ENCODE results near the gene SGCE. TPM values are rescaled to one million over a fixed set of nuclear protein-coding genes. Genes with fewer than 3 reads are reported as not detected.

The SGCE gene
- total and polyA plus RNA-seq, 2 donors (not counting 1 experiment from before 2014, with no cell fraction given), result 8.9 to 13.0 TPM

DNA sequence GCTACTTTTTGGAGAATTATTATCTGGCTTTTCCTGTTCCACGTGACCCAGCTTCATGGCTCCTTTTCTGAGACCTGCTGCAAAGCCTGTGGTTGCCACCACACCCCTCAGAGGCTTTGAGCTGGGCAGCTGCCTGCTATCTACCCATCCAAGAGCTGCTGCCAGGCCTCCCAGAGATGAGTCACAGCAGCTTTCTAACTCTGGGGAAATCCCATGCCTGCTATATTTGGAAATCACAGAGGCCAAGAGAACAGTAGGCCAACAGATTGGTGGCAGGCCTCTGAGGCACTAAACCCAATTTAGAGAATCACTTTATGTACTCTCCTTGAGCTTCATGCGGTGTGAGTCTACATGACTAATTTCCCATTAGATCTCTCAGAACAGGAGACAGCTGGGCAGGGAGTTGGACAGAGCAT, 35.2 kb downstream of the SGCE start:
- Mint-ChIP-seq H3K27me3 (no peaks in the 10 kb centered on the region), H3K4me1 (peaks cover 10% of the 10 kb centered on the region), H3K27ac (peak overlapping the region; percentile 65), H3K4me3 (no peak overlapping the region), H3K9me3 (ENCODE audit: insufficient read depth) (no peaks in the 10 kb centered on the region)
- no peaks in the 10 kb centered on the region for H3K27me3 ChIP-seq (replicated peaks in 1 of 4; ENCODE audit: control extremely low read depth in 1 of 4, control insufficient read depth in 3 of 4, insufficient read depth in 4 of 4, low read length in 3 of 4)
- intact Hi-C loops (cut with micrococcal nuclease), result loop anchor here (1.0 kb wide), 1 partner anchor 64 kb away; no protein-coding TSS in a partner anchor
- CTCF ChIA-PET, result interaction anchor here (0.7 to 1.1 kb wide), 4 partner anchors 10 to 184 kb away, joined by 3 to 4 read pairs (median 4); no protein-coding TSS in a partner anchor
- H3K36me3 ChIP-seq (replicated peaks in 1 of 2; ENCODE audit: control extremely low read depth in 1 of 2, control insufficient read depth in 1 of 2, extremely low read depth in 1 of 2, insufficient read depth in 2 of 2, low read length in 1 of 2), result no peaks in the 10 kb centered on the region
- DNase-seq, result peak; percentile 18
- H3K4me3 ChIP-seq (ENCODE audit: control extremely low read depth in 1 of 5, extremely low read depth in 1 of 5, insufficient read depth in 1 of 5, low read depth in 2 of 5, low read length in 4 of 5), result no peak overlapping the region
- peaks cover 5 to 7% of the 10 kb centered on the region in 2 donors for H3K4me1 ChIP-seq (ENCODE audit: control insufficient read depth in 2 of 2, insufficient read depth in 2 of 2, low read length in 2 of 2)
- ATAC-seq (ENCODE audit: low read depth), result peak; percentile 93
- H3K79me2 ChIP-seq (ENCODE audit: control insufficient read depth, insufficient read depth, low read length), result no peaks in the 10 kb centered on the region
- TF ChIP-seq EZH2 (IDR thresholded peaks at IDR 0.05; ENCODE audit: borderline replicate concordance, insufficient read depth, low read depth, low read length, poor library complexity, severe bottlenecking), result no peak
- TF ChIP-seq, protein P1, sequence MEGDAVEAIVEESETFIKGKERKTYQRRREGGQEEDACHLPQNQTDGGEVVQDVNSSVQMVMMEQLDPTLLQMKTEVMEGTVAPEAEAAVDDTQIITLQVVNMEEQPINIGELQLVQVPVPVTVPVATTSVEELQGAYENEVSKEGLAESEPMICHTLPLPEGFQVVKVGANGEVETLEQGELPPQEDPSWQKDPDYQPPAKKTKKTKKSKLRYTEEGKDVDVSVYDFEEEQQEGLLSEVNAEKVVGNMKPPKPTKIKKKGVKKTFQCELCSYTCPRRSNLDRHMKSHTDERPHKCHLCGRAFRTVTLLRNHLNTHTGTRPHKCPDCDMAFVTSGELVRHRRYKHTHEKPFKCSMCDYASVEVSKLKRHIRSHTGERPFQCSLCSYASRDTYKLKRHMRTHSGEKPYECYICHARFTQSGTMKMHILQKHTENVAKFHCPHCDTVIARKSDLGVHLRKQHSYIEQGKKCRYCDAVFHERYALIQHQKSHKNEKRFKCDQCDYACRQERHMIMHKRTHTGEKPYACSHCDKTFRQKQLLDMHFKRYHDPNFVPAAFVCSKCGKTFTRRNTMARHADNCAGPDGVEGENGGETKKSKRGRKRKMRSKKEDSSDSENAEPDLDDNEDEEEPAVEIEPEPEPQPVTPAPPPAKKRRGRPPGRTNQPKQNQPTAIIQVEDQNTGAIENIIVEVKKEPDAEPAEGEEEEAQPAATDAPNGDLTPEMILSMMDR (IDR thresholded peaks at IDR 0.05), result no peak
- H3K27ac ChIP-seq (ENCODE audit: low read length in 2 of 2), result no peak overlapping the region
- WGBS (ENCODE audit: insufficient coverage), result 14% methylated on average over 1 of the region's 2 CpGs
- no peak overlapping the region for H2AFZ ChIP-seq (ENCODE audit: insufficient read depth, low read depth, low read length, poor library complexity, severe bottlenecking)
- POLR2A ChIA-PET, result interaction anchor here (0.7 kb wide), 1 partner anchor 30 kb away, joined by 4 read pairs; no protein-coding TSS in a partner anchor
- H4K20me1 ChIP-seq (ENCODE audit: control insufficient read depth, insufficient read depth, low read length, poor library complexity, severe bottlenecking), result no peaks in the 10 kb centered on the region
- H3K9me3 ChIP-seq (ENCODE audit: control extremely low read depth in 1 of 3, control insufficient read depth in 2 of 3, insufficient read depth in 1 of 3, low read length in 2 of 3), result no peaks in the 10 kb centered on the region
- H3K9ac ChIP-seq (ENCODE audit: low read length), result no peak overlapping the region
- H3K4me2 ChIP-seq (replicated peaks; ENCODE audit: low read depth, low read length, poor library complexity, severe bottlenecking), result no peak overlapping the region

DNA sequence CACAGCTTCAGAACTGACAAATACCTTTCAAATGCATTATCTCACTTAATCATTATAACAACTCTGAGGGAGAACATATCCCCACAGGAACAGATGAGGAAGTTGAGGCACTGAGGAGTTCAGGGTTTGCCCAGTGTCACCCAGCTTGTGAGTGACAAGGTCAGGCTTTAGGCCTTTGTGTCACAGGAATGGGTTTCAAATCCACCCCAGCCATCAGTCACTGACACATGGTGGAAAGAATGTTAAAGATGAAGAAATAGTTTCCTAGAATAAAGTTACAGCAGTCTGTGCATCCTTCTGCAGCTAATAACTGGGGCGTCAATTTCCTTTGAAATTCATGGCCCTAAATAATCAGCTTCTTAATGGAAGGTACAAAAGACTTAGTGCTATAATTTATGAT, 37.8 kb downstream of the SGCE start:
- Histone ChIP-seq H3K79me2 (ENCODE audit: control insufficient read depth, insufficient read depth, low read length) (no peaks in the 10 kb centered on the region), H2AFZ (ENCODE audit: insufficient read depth, low read depth, low read length, poor library complexity, severe bottlenecking) (no peak overlapping the region), H4K20me1 (ENCODE audit: control insufficient read depth, insufficient read depth, low read length, poor library complexity, severe bottlenecking) (no peaks in the 10 kb centered on the region), H3K27me3 (replicated peaks in 1 of 4; ENCODE audit: control extremely low read depth in 1 of 4, control insufficient read depth in 3 of 4, insufficient read depth in 4 of 4, low read length in 3 of 4) (no peaks in the 10 kb centered on the region), H3K9ac (ENCODE audit: low read length) (no peak overlapping the region), H3K4me1 (ENCODE audit: control insufficient read depth in 2 of 2, insufficient read depth in 2 of 2, low read length in 2 of 2) (peaks cover 5 to 7% of the 10 kb centered on the region in 2 donors), H3K27ac (ENCODE audit: low read length in 2 of 2) (no peak overlapping the region), H3K9me3 (ENCODE audit: control extremely low read depth in 1 of 3, control insufficient read depth in 2 of 3, insufficient read depth in 1 of 3, low read length in 2 of 3) (no peaks in the 10 kb centered on the region), H3K4me2 (replicated peaks; ENCODE audit: low read depth, low read length, poor library complexity, severe bottlenecking) (no peak overlapping the region), H3K36me3 (replicated peaks in 1 of 2; ENCODE audit: control extremely low read depth in 1 of 2, control insufficient read depth in 1 of 2, extremely low read depth in 1 of 2, insufficient read depth in 2 of 2, low read length in 1 of 2) (no peaks in the 10 kb centered on the region), H3K4me3 (ENCODE audit: control extremely low read depth in 1 of 5, extremely low read depth in 1 of 5, insufficient read depth in 1 of 5, low read depth in 2 of 5, low read length in 4 of 5) (no peak overlapping the region)
- no peaks in the 10 kb centered on the region for H3K9me3 Mint-ChIP-seq (ENCODE audit: insufficient read depth)
- H3K4me1 Mint-ChIP-seq, result peaks cover 10% of the 10 kb centered on the region
- intact Hi-C loops (cut with micrococcal nuclease), result loop anchor here (5.0 kb wide), 1 partner anchor 34 kb away; no protein-coding TSS in a partner anchor
- ChIA-PET POLR2A (no interaction called here), CTCF (no interaction called here)
- no peak overlapping the region for H3K27ac Mint-ChIP-seq
- no peaks in the 10 kb centered on the region for H3K27me3 Mint-ChIP-seq
- H3K4me3 Mint-ChIP-seq, result no peak overlapping the region
- WGBS (ENCODE audit: insufficient coverage), result no CpG with 5 or more reads among the region's 1 CpG
- ATAC-seq (ENCODE audit: low read depth) (no peak), DNase-seq (no peak)
- TF ChIP-seq, protein P1 (IDR thresholded peaks at IDR 0.05), result no peak
- TF ChIP-seq EZH2 (IDR thresholded peaks at IDR 0.05; ENCODE audit: borderline replicate concordance, insufficient read depth, low read depth, low read length, poor library complexity, severe bottlenecking), result no peak
